ENCODE results near the gene TMPRSS12. TPM values are rescaled to one million over a fixed set of nuclear protein-coding genes. Genes with fewer than 3 reads are reported as not detected.
A peak's percentile ranks its signal among the peaks of the same experiment; 100 is the strongest.

Gene TMPRSS12
- total and polyA plus RNA-seq, 2 experiments from 2014 or later, result not detected

GRCh38 chr12:50924131-50924438 is 81.4 kb downstream of the TMPRSS12 start (continued):
- TF ChIP-seq, protein P1, sequence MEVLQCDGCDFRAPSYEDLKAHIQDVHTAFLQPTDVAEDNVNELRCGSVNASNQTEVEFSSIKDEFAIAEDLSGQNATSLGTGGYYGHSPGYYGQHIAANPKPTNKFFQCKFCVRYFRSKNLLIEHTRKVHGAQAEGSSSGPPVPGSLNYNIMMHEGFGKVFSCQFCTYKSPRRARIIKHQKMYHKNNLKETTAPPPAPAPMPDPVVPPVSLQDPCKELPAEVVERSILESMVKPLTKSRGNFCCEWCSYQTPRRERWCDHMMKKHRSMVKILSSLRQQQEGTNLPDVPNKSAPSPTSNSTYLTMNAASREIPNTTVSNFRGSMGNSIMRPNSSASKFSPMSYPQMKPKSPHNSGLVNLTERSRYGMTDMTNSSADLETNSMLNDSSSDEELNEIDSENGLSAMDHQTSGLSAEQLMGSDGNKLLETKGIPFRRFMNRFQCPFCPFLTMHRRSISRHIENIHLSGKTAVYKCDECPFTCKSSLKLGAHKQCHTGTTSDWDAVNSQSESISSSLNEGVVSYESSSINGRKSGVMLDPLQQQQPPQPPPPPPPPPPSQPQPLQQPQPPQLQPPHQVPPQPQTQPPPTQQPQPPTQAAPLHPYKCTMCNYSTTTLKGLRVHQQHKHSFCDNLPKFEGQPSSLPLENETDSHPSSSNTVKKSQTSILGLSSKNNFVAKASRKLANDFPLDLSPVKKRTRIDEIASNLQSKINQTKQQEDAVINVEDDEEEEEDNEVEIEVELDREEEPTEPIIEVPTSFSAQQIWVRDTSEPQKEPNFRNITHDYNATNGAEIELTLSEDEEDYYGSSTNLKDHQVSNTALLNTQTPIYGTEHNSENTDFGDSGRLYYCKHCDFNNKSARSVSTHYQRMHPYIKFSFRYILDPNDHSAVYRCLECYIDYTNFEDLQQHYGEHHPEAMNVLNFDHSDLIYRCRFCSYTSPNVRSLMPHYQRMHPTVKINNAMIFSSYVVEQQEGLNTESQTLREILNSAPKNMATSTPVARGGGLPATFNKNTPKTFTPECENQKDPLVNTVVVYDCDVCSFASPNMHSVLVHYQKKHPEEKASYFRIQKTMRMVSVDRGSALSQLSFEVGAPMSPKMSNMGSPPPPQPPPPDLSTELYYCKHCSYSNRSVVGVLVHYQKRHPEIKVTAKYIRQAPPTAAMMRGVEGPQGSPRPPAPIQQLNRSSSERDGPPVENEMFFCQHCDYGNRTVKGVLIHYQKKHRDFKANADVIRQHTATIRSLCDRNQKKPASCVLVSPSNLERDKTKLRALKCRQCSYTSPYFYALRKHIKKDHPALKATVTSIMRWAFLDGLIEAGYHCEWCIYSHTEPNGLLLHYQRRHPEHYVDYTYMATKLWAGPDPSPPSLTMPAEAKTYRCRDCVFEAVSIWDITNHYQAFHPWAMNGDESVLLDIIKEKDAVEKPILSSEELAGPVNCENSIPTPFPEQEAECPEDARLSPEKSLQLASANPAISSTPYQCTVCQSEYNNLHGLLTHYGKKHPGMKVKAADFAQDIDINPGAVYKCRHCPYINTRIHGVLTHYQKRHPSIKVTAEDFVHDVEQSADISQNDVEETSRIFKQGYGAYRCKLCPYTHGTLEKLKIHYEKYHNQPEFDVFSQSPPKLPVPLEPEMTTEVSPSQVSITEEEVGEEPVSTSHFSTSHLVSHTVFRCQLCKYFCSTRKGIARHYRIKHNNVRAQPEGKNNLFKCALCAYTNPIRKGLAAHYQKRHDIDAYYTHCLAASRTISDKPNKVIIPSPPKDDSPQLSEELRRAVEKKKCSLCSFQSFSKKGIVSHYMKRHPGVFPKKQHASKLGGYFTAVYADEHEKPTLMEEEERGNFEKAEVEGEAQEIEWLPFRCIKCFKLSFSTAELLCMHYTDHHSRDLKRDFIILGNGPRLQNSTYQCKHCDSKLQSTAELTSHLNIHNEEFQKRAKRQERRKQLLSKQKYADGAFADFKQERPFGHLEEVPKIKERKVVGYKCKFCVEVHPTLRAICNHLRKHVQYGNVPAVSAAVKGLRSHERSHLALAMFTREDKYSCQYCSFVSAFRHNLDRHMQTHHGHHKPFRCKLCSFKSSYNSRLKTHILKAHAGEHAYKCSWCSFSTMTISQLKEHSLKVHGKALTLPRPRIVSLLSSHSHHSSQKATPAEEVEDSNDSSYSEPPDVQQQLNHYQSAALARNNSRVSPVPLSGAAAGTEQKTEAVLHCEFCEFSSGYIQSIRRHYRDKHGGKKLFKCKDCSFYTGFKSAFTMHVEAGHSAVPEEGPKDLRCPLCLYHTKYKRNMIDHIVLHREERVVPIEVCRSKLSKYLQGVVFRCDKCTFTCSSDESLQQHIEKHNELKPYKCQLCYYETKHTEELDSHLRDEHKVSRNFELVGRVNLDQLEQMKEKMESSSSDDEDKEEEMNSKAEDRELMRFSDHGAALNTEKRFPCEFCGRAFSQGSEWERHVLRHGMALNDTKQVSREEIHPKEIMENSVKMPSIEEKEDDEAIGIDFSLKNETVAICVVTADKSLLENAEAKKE (CRISPR knock-in tag; IDR thresholded peaks at IDR 0.05), result no peak
- TF ChIP-seq ZNF331 (CRISPR knock-in tag; IDR thresholded peaks at IDR 0.05; ENCODE audit: low read depth) (no peak), ZNF114 (CRISPR knock-in tag; IDR thresholded peaks at IDR 0.05) (no peak)

DNA sequence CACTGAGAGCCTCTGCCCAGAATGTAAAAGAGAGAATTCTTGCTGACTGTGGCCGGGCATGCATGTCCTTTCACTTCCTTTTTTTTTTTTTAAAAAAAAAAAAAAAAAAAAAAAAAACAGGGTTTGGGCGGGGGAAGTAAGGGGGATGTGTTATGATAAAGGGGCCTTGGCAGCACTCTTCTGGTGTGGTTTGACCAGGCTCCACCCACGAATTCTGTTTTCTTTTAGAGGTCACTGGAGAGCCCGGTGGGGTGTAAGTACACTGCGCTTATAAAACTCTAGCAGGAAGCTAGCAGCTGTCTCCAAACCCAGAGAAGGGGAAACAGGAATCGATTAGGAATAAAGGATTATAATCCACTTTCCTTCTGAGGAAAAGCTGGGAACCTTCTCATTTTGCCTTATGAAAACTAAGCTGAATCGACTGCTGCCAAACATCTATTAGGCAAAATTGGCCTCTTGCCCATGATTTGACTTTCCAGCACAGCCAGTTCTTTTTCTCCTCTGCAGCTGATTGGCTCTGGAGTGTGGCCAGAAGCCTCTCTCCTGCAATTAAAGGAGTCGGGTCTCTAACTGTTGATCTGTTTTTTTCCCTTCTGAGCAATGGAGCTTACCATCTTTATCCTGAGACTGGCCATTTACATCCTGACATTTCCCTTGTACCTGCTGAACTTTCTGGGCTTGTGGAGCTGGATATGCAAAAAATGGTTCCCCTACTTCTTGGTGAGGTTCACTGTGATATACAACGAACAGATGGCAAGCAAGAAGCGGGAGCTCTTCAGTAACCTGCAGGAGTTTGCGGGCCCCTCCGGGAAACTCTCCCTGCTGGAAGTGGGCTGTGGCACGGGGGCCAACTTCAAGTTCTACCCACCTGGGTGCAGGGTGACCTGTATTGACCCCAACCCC is 82.0 kb downstream of the TMPRSS12 start:
- Histone ChIP-seq H3K79me2 (replicated peaks; ENCODE audit: insufficient read depth) (peaks cover 45% of the 10 kb centered on the region), H3K4me3 (peak overlapping the region; percentile 63), H3K4me1 (ENCODE audit: insufficient read depth) (peaks cover 63% of the 10 kb centered on the region), H3F3A (replicated peaks; ENCODE audit: low read depth) (0 out of 2 replicates have a peak, but pooled peaks cover 16% of the 10 kb centered on the region), H3K27ac (ENCODE audit: low read depth) (peak overlapping the region; percentile 91), H4K20me1 (replicated peaks; ENCODE audit: insufficient read depth) (no peaks in the 10 kb centered on the region), H3K4me2 (peak overlapping the region; percentile 91), H2AFZ (no peak overlapping the region; the same call in 1 of the 2 replicates), H3K36me3 (ENCODE audit: insufficient read depth) (no peaks in the 10 kb centered on the region), H3K9me2 (ENCODE audit: insufficient read depth) (no peaks in the 10 kb centered on the region), H3K27me3 (ENCODE audit: insufficient read depth) (no peaks in the 10 kb centered on the region)
- Mint-ChIP-seq H3K4me1 (peaks cover 44% of the 10 kb centered on the region), H3K27ac (peak overlapping the region; percentile 88), H3K9me3 (no peaks in the 10 kb centered on the region), H3K27me3 (ENCODE audit: insufficient read depth, low read depth, poor library complexity) (peaks cover 4% of the 10 kb centered on the region), H3K36me3 (ENCODE audit: low read depth) (peaks cover under 1% of the 10 kb centered on the region; the same call in 1 of the 3 replicates), H3K4me3 (peak overlapping the region; percentile 82)
- peak; percentile 74 for ATAC-seq
- peak; percentile 66 for DNase-seq (ENCODE audit: low spot score)
- TF ChIP-seq CREB1 (CRISPR knock-in tag; IDR thresholded peaks at IDR 0.05; ENCODE audit: low read depth) (no peak), STAT1 (IDR thresholded peaks at IDR 0.05; ENCODE audit: unreplicated experiment) (no peak)
- TF ChIP-seq, protein P2, sequence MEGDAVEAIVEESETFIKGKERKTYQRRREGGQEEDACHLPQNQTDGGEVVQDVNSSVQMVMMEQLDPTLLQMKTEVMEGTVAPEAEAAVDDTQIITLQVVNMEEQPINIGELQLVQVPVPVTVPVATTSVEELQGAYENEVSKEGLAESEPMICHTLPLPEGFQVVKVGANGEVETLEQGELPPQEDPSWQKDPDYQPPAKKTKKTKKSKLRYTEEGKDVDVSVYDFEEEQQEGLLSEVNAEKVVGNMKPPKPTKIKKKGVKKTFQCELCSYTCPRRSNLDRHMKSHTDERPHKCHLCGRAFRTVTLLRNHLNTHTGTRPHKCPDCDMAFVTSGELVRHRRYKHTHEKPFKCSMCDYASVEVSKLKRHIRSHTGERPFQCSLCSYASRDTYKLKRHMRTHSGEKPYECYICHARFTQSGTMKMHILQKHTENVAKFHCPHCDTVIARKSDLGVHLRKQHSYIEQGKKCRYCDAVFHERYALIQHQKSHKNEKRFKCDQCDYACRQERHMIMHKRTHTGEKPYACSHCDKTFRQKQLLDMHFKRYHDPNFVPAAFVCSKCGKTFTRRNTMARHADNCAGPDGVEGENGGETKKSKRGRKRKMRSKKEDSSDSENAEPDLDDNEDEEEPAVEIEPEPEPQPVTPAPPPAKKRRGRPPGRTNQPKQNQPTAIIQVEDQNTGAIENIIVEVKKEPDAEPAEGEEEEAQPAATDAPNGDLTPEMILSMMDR (conservative IDR thresholded peaks at IDR 0.05; ENCODE audit: low read depth in 2 of 2), result no peak
- TF ChIP-seq, protein P1 (CRISPR knock-in tag; IDR thresholded peaks at IDR 0.05), result no peak
